Duodenal mucosa (tissue), 2 donors: Measurements from ENCODE around the gene GET4.
A peak's percentile ranks its signal among the peaks of the same experiment; 100 is the strongest.

Experiments used
- H3K27ac ChIP-seq: one replicate; pipeline ENCODE4 v1.7.0; 2013; ENCODE audit warnings: low read depth, low read length
- H3K27me3 ChIP-seq, 2 donors: one replicate each; pipeline ENCODE4 v1.7.0; 2013; ENCODE audit warnings: low read length in 2 of 2, control low read depth in 1 of 2; ENCODE audit not compliant: insufficient read depth in 2 of 2, control insufficient read depth in 1 of 2
- H3K36me3 ChIP-seq, 2 donors: one replicate each; pipeline ENCODE4 v1.7.0; 2013; ENCODE audit warnings: low read length in 2 of 2, control low read depth in 1 of 2; ENCODE audit not compliant: insufficient read depth in 2 of 2, control insufficient read depth in 1 of 2
- H3K4me1 ChIP-seq, 2 donors: one replicate each; pipeline ENCODE4 v1.7.0; 2013; ENCODE audit warnings: low read length in 2 of 2, control low read depth in 1 of 2; ENCODE audit not compliant: insufficient read depth in 2 of 2, control insufficient read depth in 1 of 2
- H3K4me3 ChIP-seq, 2 donors: one replicate each; pipeline ENCODE4 v1.7.0; 2013; ENCODE audit warnings: low read length in 2 of 2, low read depth in 1 of 2
- H3K9ac ChIP-seq, 2 donors: one replicate each; pipeline ENCODE4 v1.7.0; 2013; ENCODE audit warnings: low read length in 2 of 2, low read depth in 1 of 2
- H3K9me3 ChIP-seq, 2 donors: one replicate each; pipeline ENCODE4 v1.7.0; 2013; ENCODE audit warnings: low read length in 2 of 2, control low read depth in 1 of 2; ENCODE audit not compliant: control insufficient read depth in 1 of 2

GET4 gene

GRCh38 chr7:856444-857095 is 19.8 kb upstream of the GET4 start:
- peaks cover 5 to 7% of the 10 kb centered on the region in 2 donors for H3K4me1 ChIP-seq
- no peak overlapping the region for H3K9ac ChIP-seq
- H3K27ac ChIP-seq: no peak overlapping the region
- peaks cover 32 to 91% of the 10 kb centered on the region in 2 donors for H3K36me3 ChIP-seq
- H3K9me3 ChIP-seq: no peaks in the 10 kb centered on the region
- H3K4me3 ChIP-seq: no peak overlapping the region
- no peaks in the 10 kb centered on the region for H3K27me3 ChIP-seq

DNA sequence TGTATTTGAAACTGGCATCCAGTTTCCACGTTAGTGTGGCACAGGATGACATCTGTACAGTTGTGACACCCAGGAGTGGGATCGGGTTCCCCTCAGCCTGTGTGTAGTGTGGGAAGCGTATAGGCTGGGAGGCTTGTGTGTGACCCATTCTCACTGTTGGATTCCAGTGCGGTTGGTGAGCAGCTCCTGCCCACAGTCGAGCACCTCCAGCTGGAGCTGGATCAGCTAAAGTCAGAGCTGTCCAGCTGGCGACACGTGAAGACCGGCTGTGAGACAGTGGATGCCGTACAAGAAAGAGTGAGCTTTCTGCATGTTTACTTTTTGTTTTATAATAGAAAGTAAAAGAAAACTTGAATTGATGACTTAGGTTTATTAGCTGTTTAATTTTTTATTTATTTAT is 18.7 kb upstream of the GET4 start:
- H3K9ac ChIP-seq: no peak overlapping the region
- no peak overlapping the region for H3K27ac ChIP-seq
- no peak overlapping the region for H3K4me3 ChIP-seq
- H3K27me3 ChIP-seq: no peaks in the 10 kb centered on the region
- H3K36me3 ChIP-seq: peaks cover 39 to 91% of the 10 kb centered on the region in 2 donors
- peaks cover 8 to 9% of the 10 kb centered on the region in 2 donors for H3K4me1 ChIP-seq
- H3K9me3 ChIP-seq: no peaks in the 10 kb centered on the region

GRCh38 chr7:859359-860030 is 16.9 kb upstream of the GET4 start:
- Histone ChIP-seq H3K4me1 (peaks cover 8 to 9% of the 10 kb centered on the region in 2 donors), H3K36me3 (peaks cover 26 to 82% of the 10 kb centered on the region in 2 donors), H3K27me3 (no peaks in the 10 kb centered on the region), H3K27ac (no peak overlapping the region), H3K4me3 (no peak overlapping the region), H3K9ac (no peak overlapping the region), H3K9me3 (no peaks in the 10 kb centered on the region)

DNA sequence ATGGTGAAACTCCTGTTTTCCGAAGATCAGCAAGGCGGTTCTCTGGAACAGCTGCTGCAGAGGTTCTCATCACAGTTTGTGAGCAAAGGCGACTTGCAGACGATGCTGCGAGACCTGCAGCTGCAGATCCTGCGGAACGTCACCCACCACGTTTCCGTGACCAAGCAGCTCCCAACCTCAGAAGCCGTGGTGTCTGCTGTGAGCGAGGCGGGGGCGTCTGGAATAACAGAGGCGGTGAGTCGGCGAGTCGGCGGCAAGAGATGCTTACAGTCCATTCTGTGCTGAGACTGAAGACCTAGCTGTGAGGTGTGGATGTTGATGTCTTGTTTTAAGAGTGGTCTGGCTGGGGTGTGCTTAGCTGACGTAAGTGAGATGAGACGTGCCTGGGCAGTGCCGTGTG is 16.2 kb upstream of the GET4 start:
- Histone ChIP-seq H3K4me3 (no peak overlapping the region), H3K27me3 (no peaks in the 10 kb centered on the region), H3K9ac (no peak overlapping the region), H3K36me3 (peaks cover 27 to 84% of the 10 kb centered on the region in 2 donors), H3K9me3 (no peaks in the 10 kb centered on the region), H3K27ac (no peak overlapping the region), H3K4me1 (peaks cover 8 to 9% of the 10 kb centered on the region in 2 donors)

- H3K9me3 ChIP-seq: no peaks in the 10 kb centered on the region
- peaks cover 8 to 9% of the 10 kb centered on the region in 2 donors for H3K4me1 ChIP-seq
- no peak overlapping the region for H3K9ac ChIP-seq
- H3K27ac ChIP-seq: no peak overlapping the region
- peaks cover 37 to 85% of the 10 kb centered on the region in 2 donors for H3K36me3 ChIP-seq
- H3K4me3 ChIP-seq: no peak overlapping the region
- no peaks in the 10 kb centered on the region for H3K27me3 ChIP-seq
Measured at GRCh38 chr7:861222-861621, 15.1 kb upstream of the GET4 start.

GRCh38 chr7:862157-862556 is 14.2 kb upstream of the GET4 start:
- peaks cover 9 to 13% of the 10 kb centered on the region in 2 donors for H3K4me1 ChIP-seq
- no peak overlapping the region for H3K9ac ChIP-seq
- H3K27me3 ChIP-seq: no peaks in the 10 kb centered on the region
- H3K36me3 ChIP-seq: peaks cover 40 to 80% of the 10 kb centered on the region in 2 donors
- H3K27ac ChIP-seq: no peak overlapping the region
- H3K4me3 ChIP-seq: no peak overlapping the region
- H3K9me3 ChIP-seq: no peaks in the 10 kb centered on the region

- Histone ChIP-seq H3K27ac (no peak overlapping the region), H3K9ac (no peak overlapping the region), H3K4me1 (peaks cover 9 to 22% of the 10 kb centered on the region in 2 donors), H3K36me3 (peaks cover 50 to 80% of the 10 kb centered on the region in 2 donors), H3K9me3 (no peaks in the 10 kb centered on the region), H3K27me3 (no peaks in the 10 kb centered on the region), H3K4me3 (no peak overlapping the region)
Measured at GRCh38 chr7:863106-863505, 13.2 kb upstream of the GET4 start.

GRCh38 chr7:865921-866320 is 10.4 kb upstream of the GET4 start:
- Histone ChIP-seq H3K4me1 (peaks cover 9 to 24% of the 10 kb centered on the region in 2 donors), H3K27me3 (no peaks in the 10 kb centered on the region), H3K36me3 (peaks cover 44 to 70% of the 10 kb centered on the region in 2 donors), H3K4me3 (no peak overlapping the region), H3K27ac (no peak overlapping the region), H3K9me3 (no peaks in the 10 kb centered on the region), H3K9ac (no peak overlapping the region)

- peak overlapping the region; percentile 64 for H3K27ac ChIP-seq
- H3K9me3 ChIP-seq: no peaks in the 10 kb centered on the region
- H3K9ac ChIP-seq: no peak overlapping the region
- no peak overlapping the region for H3K4me3 ChIP-seq
- peaks cover 34 to 65% of the 10 kb centered on the region in 2 donors for H3K36me3 ChIP-seq
- peaks cover 0 to 16% of the 10 kb centered on the region in 2 donors for H3K4me1 ChIP-seq
- no peaks in the 10 kb centered on the region for H3K27me3 ChIP-seq
Measured at GRCh38 chr7:867001-867405, 9.4 kb upstream of the GET4 start.

DNA sequence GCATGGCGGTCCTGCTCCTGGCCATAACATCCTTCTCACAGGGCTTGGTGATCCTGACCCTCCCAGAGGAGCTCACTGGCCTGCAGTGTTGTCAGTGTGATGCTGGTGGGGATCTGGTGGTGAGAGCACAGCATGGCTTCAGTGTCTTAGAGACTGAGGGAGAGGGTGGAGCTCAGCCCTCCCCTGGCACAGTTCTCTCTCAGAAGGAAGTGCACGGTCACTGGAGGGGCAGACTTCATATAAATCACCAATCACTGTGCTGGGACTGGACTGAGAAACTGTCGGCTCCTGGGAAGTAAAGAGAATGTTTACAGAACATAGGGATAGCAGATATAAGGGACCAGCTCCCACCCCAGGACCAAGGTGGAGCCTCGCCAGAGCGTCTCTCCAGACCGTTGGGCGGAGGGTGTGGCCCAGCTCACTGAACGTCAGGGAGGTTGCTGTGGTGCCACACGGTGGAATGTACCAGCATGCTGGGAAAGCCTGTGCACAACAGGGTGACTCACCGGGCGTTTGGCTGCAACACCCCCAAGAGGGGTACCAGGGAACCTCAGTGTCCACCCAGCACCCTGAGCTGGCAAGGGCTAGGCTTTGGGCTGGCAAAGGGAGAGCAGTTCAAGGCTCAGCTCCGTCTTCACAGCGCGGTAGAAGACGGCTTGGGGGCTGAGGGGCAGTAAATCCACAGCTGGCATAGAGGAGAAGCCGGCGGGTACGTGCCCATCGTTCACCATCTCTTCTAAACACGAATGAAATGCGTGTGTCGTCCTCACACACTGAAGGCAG is 8.8 kb upstream of the GET4 start:
- Histone ChIP-seq H3K9ac (peak overlapping the region in 1 of 2 donors; percentile 20), H3K27ac (peak overlapping the region; percentile 64), H3K9me3 (no peaks in the 10 kb centered on the region), H3K4me1 (peaks cover 0 to 16% of the 10 kb centered on the region in 2 donors), H3K27me3 (no peaks in the 10 kb centered on the region), H3K4me3 (no peak overlapping the region), H3K36me3 (peaks cover 32 to 65% of the 10 kb centered on the region in 2 donors)
